GM08714 (cell line): ENCODE results near the gene EMX1.

ENCODE experiments used
- H3K4me3 ChIP-seq: fragments of 200-500 bp; sonication (Bioruptor generic); 2 replicates; pipeline ENCODE4 v1.5.1; 2014; ENCODE audit warnings: mild to moderate bottlenecking, low read length, inconsistent platforms
- ZNF274 ChIP-seq: IDR thresholded peaks from 2 replicates; pipeline ENCODE4 v1.6.1; 2012; ENCODE audit warnings: mild to moderate bottlenecking, low read depth, low read length

EMX1 gene

GRCh38 chr2:72949045-72949444 is 31.7 kb downstream of the EMX1 start:
- H3K4me3 ChIP-seq, result no peak overlapping the region
- TF ChIP-seq ZNF274, result no peak

- no peak for TF ChIP-seq ZNF274
- H3K4me3 ChIP-seq, result no peak overlapping the region
Measured at GRCh38 chr2:72949642-72950041, 32.3 kb downstream of the EMX1 start.

- TF ChIP-seq ZNF274, result no peak
- no peak overlapping the region for H3K4me3 ChIP-seq
Measured at GRCh38 chr2:72950558-72951255, 33.4 kb downstream of the EMX1 start.

- H3K4me3 ChIP-seq, result no peak overlapping the region
- no peak for TF ChIP-seq ZNF274
Measured at GRCh38 chr2:72951303-72952095, 34.2 kb downstream of the EMX1 start.

GRCh38 chr2:72952110-72952823 is 34.9 kb downstream of the EMX1 start:
- no peak overlapping the region for H3K4me3 ChIP-seq
- TF ChIP-seq ZNF274, result no peak

DNA sequence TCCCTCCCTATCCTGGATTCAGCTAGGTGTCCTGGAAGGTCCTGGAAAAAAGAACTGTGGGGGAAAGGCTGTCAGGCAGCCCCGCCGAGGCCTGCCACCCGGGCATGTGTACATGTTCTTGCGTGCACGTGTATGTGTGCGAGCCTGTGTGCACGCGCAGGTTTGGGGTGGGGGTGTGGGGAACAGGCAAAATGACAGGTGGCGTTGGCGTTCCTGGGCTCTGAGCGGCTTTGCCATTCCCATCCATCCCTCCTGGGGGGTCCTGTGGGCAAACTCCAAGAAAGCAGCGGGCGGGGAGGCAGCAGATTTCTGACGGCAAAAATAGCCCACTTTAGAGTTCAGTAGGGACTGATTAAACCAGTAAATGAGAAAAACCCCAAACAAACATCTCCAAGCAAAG is 35.6 kb downstream of the EMX1 start:
- H3K4me3 ChIP-seq, result no peak overlapping the region
- TF ChIP-seq ZNF274, result no peak

DNA sequence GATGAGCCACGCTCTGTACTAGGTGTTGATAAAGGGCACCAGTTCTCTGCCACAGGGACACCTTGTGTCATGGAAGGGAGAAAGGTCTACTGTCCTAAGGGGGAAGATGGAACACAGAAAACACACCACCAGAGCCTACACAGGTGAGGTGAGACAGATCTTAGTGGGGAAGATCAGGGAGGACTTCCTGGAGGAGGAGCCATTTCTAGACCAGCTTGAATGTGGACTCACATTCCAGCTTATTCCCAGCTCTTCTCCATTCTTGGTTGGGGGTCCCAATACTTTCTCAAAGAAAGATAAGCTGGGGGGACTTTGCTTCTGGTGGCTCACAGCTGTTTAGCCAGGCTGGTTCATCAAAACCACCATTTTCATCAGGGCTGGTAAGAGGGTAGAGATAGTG is 36.2 kb downstream of the EMX1 start:
- no peak for TF ChIP-seq ZNF274
- H3K4me3 ChIP-seq, result no peak overlapping the region

GRCh38 chr2:72953976-72954375 is 36.7 kb downstream of the EMX1 start:
- H3K4me3 ChIP-seq, result no peak overlapping the region
- TF ChIP-seq ZNF274, result no peak

DNA sequence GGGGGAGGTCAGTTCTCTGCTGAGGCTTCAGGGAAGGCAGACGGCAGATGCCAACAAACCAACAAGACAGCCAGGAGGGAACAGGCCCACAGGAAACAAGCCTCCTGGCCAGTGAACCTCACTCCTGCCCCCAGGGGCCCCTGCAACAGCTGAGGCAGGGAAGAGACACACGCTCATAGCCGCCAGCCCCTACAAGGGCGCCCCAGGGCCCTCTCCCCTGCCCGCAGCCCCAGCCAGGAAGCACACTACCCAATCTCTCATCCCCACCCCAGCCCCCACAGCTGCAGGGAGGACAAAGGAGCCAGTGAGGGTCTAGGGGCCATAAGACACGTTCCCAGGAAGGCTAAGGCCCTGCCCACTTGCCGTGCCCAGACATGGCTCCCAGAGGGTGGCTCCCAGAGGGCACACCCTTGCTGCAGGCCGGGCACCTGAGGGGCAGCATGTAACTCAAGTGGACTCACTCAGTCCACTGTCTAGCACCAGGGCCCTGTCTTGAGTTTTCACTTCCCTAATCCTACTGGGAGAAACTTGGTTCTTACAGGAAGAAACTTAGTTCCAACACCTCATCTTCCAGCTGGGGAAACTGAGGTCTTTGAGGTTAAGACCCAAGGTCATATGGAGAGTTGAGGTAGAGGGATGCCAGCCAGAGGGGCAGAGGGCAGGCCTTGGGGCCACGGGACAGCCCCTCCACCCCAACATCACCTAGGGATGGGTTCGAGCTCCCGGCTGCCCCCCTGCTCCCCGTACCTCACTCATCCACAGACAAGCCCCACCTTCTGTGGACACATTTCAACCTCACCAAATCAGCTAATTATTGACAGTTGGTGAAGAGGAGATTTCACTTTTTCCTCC is 37.3 kb downstream of the EMX1 start:
- no peak overlapping the region for H3K4me3 ChIP-seq
- no peak for TF ChIP-seq ZNF274

DNA sequence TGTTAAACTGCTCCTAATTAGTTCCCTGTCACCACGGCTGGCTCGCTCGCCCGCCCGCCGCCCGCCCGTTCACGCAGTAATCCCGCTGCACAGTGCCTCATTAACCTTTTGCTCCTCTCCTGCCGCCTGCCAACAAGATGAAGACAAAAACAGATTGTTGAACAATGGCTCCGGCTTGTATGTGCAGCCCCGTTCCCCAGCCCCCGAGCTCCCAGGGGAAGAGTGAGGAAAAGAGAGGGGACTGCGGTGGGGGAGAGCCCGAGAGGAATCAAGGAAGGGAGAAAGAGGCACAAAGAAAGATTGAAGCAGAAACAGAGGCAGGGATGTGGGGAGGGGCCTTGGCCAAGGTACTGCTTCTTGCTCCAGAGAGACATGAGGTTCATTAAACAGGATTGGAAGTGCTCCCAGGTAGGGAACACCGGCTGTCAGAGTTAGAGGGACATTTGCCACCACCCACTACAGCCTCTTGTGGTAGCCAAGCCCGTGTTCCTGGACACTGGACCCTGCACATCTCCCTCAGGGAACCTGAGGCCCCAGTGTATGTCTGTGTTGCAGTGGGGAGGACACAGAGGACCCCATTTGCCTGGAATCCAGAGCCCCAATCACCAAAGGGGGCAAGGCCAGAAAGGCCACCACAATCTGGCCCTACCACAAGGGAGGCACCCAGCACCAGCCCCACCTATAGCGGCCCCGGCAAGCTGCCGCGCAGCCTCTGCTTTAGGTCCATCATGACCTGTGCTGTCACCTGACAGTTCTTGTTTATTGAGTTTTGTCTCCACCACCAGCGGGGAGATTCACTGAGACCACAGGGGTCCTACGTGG is 38.1 kb downstream of the EMX1 start:
- no peak for TF ChIP-seq ZNF274
- H3K4me3 ChIP-seq, result no peak overlapping the region

DNA sequence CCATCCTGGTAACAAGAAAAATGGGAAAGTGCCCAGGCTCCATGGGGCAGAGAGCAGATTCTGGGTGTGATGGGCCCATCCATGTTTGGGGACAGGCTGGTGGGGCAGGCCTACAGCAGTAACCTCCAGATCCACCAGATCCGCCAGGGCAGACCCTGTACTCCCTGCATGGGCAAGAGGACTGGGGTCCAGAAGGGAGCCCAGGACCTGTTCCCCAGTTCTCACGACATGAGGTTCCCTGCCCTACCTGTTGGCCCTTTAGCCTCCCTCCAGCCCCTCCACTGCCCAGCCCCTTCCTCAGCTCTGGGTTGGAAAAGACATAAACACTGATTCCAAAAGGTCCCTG is 38.7 kb downstream of the EMX1 start:
- H3K4me3 ChIP-seq, result no peak overlapping the region
- no peak for TF ChIP-seq ZNF274

DNA sequence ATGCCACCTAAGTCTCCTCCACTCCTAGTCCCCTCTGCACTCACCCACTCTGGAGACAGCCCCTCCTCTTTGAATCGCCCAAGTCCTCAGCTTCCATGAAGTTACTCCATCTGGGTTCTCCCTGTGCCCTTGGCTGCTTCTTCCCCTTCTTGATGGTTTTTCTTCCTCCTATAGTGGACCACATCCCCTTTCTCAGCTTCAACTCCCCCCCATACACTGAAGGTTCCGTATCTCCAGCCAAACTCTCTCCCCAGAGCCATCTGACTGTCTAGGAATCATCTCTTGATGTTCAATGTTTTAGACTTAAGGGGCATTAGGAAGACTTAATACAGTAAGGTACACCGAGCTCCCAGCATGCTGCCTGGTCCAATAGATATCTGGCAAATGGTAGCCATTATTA is 39.6 kb downstream of the EMX1 start:
- no peak for TF ChIP-seq ZNF274
- H3K4me3 ChIP-seq, result no peak overlapping the region

- no peak overlapping the region for H3K4me3 ChIP-seq
- TF ChIP-seq ZNF274, result no peak
Measured at GRCh38 chr2:72958542-72959385, 41.4 kb downstream of the EMX1 start.
